ENCODE measurements around the gene KRT77. TPM values are rescaled to one million over a fixed set of nuclear protein-coding genes. Genes with fewer than 3 reads are reported as not detected.

Gene KRT77
- total and polyA plus RNA-seq, 2 experiments from 2014 or later, result not detected

GRCh38 chr12:52661668-52662067 is 41.7 kb downstream of the KRT77 start:
- no peaks in the 10 kb centered on the region for H3K36me3 ChIP-seq (ENCODE audit: insufficient read depth)
- ATAC-seq, result no peak
- no peaks in the 10 kb centered on the region for H3K4me1 ChIP-seq (ENCODE audit: insufficient read depth)
- no peaks in the 10 kb centered on the region for H3K9me2 ChIP-seq (ENCODE audit: insufficient read depth)
- H3K4me3 Mint-ChIP-seq, result no peak overlapping the region
- no peaks in the 10 kb centered on the region for H3K27me3 Mint-ChIP-seq (ENCODE audit: insufficient read depth, low read depth, poor library complexity)
- no peak overlapping the region for H3K27ac Mint-ChIP-seq
- H3K4me3 ChIP-seq, result no peak overlapping the region
- H3K9me3 Mint-ChIP-seq, result no peaks in the 10 kb centered on the region
- H4K20me1 ChIP-seq (replicated peaks; ENCODE audit: insufficient read depth), result no peaks in the 10 kb centered on the region
- H3F3A ChIP-seq (replicated peaks; ENCODE audit: low read depth), result no peaks in the 10 kb centered on the region
- H3K27ac ChIP-seq (ENCODE audit: low read depth), result no peak overlapping the region
- no peaks in the 10 kb centered on the region for H3K27me3 ChIP-seq (ENCODE audit: insufficient read depth)
- DNase-seq (ENCODE audit: low spot score), result no peak
- TF ChIP-seq STAT1 (IDR thresholded peaks at IDR 0.05; ENCODE audit: unreplicated experiment) (no peak), CREB1 (CRISPR knock-in tag; IDR thresholded peaks at IDR 0.05; ENCODE audit: low read depth) (no peak), ZNF331 (CRISPR knock-in tag; IDR thresholded peaks at IDR 0.05; ENCODE audit: low read depth) (no peak), EZH2 (IDR thresholded peaks at IDR 0.05; ENCODE audit: low read depth, unreplicated experiment) (no peak), ZNF462 (CRISPR knock-in tag; IDR thresholded peaks at IDR 0.05) (no peak), NANOG (IDR thresholded peaks at IDR 0.05; ENCODE audit: borderline replicate concordance) (no peak), JUNB (IDR thresholded peaks at IDR 0.05; ENCODE audit: unreplicated experiment) (no peak)
- H3K4me2 ChIP-seq, result no peak overlapping the region
- H3K79me2 ChIP-seq (replicated peaks; ENCODE audit: insufficient read depth), result no peaks in the 10 kb centered on the region
- no peak overlapping the region for H2AFZ ChIP-seq
- H3K4me1 Mint-ChIP-seq, result no peaks in the 10 kb centered on the region; the same call in 2 of the 3 replicates
- no peaks in the 10 kb centered on the region for H3K36me3 Mint-ChIP-seq (ENCODE audit: low read depth)

Data from GM23338 (cell line).